ENCODE data around the gene CTNNBIP1.

GRCh38 chr1:9908871-9909233, 1.2 kb downstream of the CTNNBIP1 start:
- no peak for TF ChIP-seq ZNF274 (IDR thresholded peaks at IDR 0.05; ENCODE audit: low read depth, low read length)
- no peak for TF ChIP-seq SUZ12 (IDR thresholded peaks at IDR 0.05; ENCODE audit: extremely low read depth, insufficient read depth, insufficient read length)
- TF ChIP-seq YY1 (IDR thresholded peaks at IDR 0.05; ENCODE audit: insufficient read depth, insufficient read length): no peak
